SK-N-SH treated with all-trans-retinoic acid at 6 μM for 48 hours (cell line): Measurements from ENCODE around the gene SLC12A7.

Experiments used
- CSDC2 ChIP-seq: fragments of 250-450 bp; sonication (Bioruptor Pico); IDR thresholded peaks from 2 replicates; pipeline ENCODE4 v1.5.0; 2020; ENCODE audit warnings: mild to moderate bottlenecking, moderate library complexity
- ESRRG ChIP-seq: fragments of 250-450 bp; sonication (Bioruptor Pico); IDR thresholded peaks from 2 replicates; pipeline ENCODE4 v1.6.1; 2021; ENCODE audit warnings: mild to moderate bottlenecking
- PATZ1 ChIP-seq: fragments of 250-450 bp; sonication (Bioruptor Pico); IDR thresholded peaks from 2 replicates; pipeline ENCODE4 v1.8.0; 2020; ENCODE audit warnings: mild to moderate bottlenecking, moderate library complexity, borderline replicate concordance
- PPARA ChIP-seq: fragments of 250-450 bp; sonication (Bioruptor Pico); IDR thresholded peaks from 2 replicates; pipeline ENCODE4 v1.5.0; 2020; ENCODE audit warnings: mild to moderate bottlenecking, borderline replicate concordance
- RARB ChIP-seq: fragments of 250-450 bp; sonication (Bioruptor Pico); IDR thresholded peaks from 2 replicates; pipeline ENCODE4 v1.8.0; 2021; ENCODE audit warnings: mild to moderate bottlenecking, moderate library complexity
- SNAI2 ChIP-seq: fragments of 250-450 bp; sonication (Bioruptor Pico); IDR thresholded peaks from 2 replicates; pipeline ENCODE4 v1.5.0; 2020; ENCODE audit warnings: mild to moderate bottlenecking, moderate library complexity
- TOX ChIP-seq: fragments of 250-450 bp; sonication (Bioruptor Pico); IDR thresholded peaks from 2 replicates; pipeline ENCODE4 v1.8.0; 2021; ENCODE audit warnings: mild to moderate bottlenecking, moderate library complexity, borderline replicate concordance
- ZC3H10 ChIP-seq: fragments of 250-450 bp; sonication (Bioruptor Pico); IDR thresholded peaks from 2 replicates; pipeline ENCODE4 v1.5.1; 2021; ENCODE audit warnings: mild to moderate bottlenecking, moderate library complexity
- ZFP30 ChIP-seq: fragments of 450-650 bp; formaldehyde crosslinking; IDR thresholded peaks from 2 replicates; pipeline ENCODE4 v1.5.0; 2022; ENCODE audit warnings: mild to moderate bottlenecking, moderate library complexity
- ZNF70 ChIP-seq: fragments of 450-650 bp; formaldehyde crosslinking; IDR thresholded peaks from 2 replicates; pipeline ENCODE4 v1.5.0; 2020; ENCODE audit warnings: mild to moderate bottlenecking, moderate library complexity
- TF ChIP-seq, protein P1 (sequence below): fragments of 250-450 bp; sonication (Bioruptor Pico); IDR thresholded peaks from 2 replicates; pipeline ENCODE4 v1.5.1; 2020; ENCODE audit warnings: low read depth, mild to moderate bottlenecking, moderate library complexity

- TF ChIP-seq ESRRG (CRISPR knock-in tag) (no peak), ZNF70 (no peak), PATZ1 (CRISPR knock-in tag) (no peak), RARB (no peak), SNAI2 (CRISPR knock-in tag) (no peak), PPARA (CRISPR knock-in tag) (no peak), ZC3H10 (CRISPR knock-in tag) (no peak), TOX (CRISPR knock-in tag) (no peak), CSDC2 (no peak), ZFP30 (CRISPR knock-in tag) (no peak)
- TF ChIP-seq, protein P1, sequence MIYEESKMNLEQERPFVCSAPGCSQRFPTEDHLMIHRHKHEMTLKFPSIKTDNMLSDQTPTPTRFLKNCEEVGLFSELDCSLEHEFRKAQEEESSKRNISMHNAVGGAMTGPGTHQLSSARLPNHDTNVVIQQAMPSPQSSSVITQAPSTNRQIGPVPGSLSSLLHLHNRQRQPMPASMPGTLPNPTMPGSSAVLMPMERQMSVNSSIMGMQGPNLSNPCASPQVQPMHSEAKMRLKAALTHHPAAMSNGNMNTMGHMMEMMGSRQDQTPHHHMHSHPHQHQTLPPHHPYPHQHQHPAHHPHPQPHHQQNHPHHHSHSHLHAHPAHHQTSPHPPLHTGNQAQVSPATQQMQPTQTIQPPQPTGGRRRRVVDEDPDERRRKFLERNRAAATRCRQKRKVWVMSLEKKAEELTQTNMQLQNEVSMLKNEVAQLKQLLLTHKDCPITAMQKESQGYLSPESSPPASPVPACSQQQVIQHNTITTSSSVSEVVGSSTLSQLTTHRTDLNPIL (CRISPR knock-in tag), result no peak
These were observed 7.4 kb downstream of the SLC12A7 start for GRCh38 chr5:1104327-1105006.
